Progenitor cell of endocrine pancreas (in vitro differentiated cells): ENCODE data around the gene CELF6. TPM values are rescaled to one million over a fixed set of nuclear protein-coding genes. Genes with fewer than 3 reads are reported as not detected.

Experiments used
- DNase-seq: peaks from one replicate; pipeline ENCODE4 v3.0.0; 2021; ENCODE audit warnings: low spot score; ENCODE audit not compliant: unreplicated experiment
- H3K27ac Mint-ChIP-seq: 2 replicates; pipeline ENCODE4 v1.8.0; 2021; ENCODE audit warnings: mild to moderate bottlenecking, moderate library complexity, mixed read lengths
- H3K27me3 Mint-ChIP-seq: 2 replicates; pipeline ENCODE4 v1.8.0; 2021; ENCODE audit warnings: mixed read lengths
- H3K36me3 Mint-ChIP-seq: 2 replicates; pipeline ENCODE4 v1.8.0; 2022; ENCODE audit warnings: mixed read lengths; ENCODE audit not compliant: insufficient read depth
- H3K4me1 Mint-ChIP-seq: 2 replicates; pipeline ENCODE4 v1.8.0; 2021; ENCODE audit warnings: low read depth, mixed read lengths
- H3K4me3 Mint-ChIP-seq: 2 replicates; pipeline ENCODE4 v1.8.0; 2021; ENCODE audit warnings: low read depth, mild to moderate bottlenecking, moderate library complexity, mixed read lengths
- H3K9me3 Mint-ChIP-seq: 2 replicates; pipeline ENCODE4 v1.8.0; 2021; ENCODE audit warnings: low read depth, mixed read lengths
- CTCF ChIP-seq: fragments of 200-600 bp; sonication (generic); IDR thresholded peaks from one replicate; pipeline ENCODE4 v1.5.0; 2021; ENCODE audit warnings: antibody characterized with exemption, mild to moderate bottlenecking; ENCODE audit not compliant: unreplicated experiment
- total RNA-seq: library from RNA; stranded (reverse); gene quantifications from 2 replicates; pipeline ENCODE4 v1.2.1, GENCODE V29; 2021

The CELF6 gene
- total RNA-seq, 1 donor from 2014 or later, result 1.4 TPM

GRCh38 chr15:72339777-72340177 lies 19.8 kb upstream of the CELF6 start:
- H3K27ac Mint-ChIP-seq, result no peak overlapping the region
- no peaks in the 10 kb centered on the region for H3K4me1 Mint-ChIP-seq
- H3K27me3 Mint-ChIP-seq, result no peaks in the 10 kb centered on the region
- H3K36me3 Mint-ChIP-seq, result no peaks in the 10 kb centered on the region
- no peak for DNase-seq
- no peak overlapping the region for H3K4me3 Mint-ChIP-seq
- TF ChIP-seq CTCF, result no peak
- H3K9me3 Mint-ChIP-seq, result no peaks in the 10 kb centered on the region

- H3K36me3 Mint-ChIP-seq, result no peaks in the 10 kb centered on the region
- no peaks in the 10 kb centered on the region for H3K27me3 Mint-ChIP-seq
- no peak for TF ChIP-seq CTCF
- no peaks in the 10 kb centered on the region for H3K4me1 Mint-ChIP-seq
- no peaks in the 10 kb centered on the region for H3K9me3 Mint-ChIP-seq
- no peak overlapping the region for H3K27ac Mint-ChIP-seq
- H3K4me3 Mint-ChIP-seq, result no peak overlapping the region
- DNase-seq, result no peak
Measured at GRCh38 chr15:72338617-72339321, 18.8 kb upstream of the CELF6 start.

- no peak for TF ChIP-seq CTCF
- Mint-ChIP-seq H3K36me3 (no peaks in the 10 kb centered on the region), H3K4me3 (no peak overlapping the region), H3K9me3 (no peaks in the 10 kb centered on the region), H3K27ac (no peak overlapping the region), H3K4me1 (no peaks in the 10 kb centered on the region), H3K27me3 (no peaks in the 10 kb centered on the region)
- no peak for DNase-seq
Measured at GRCh38 chr15:72338148-72338547, 18.2 kb upstream of the CELF6 start.

- H3K9me3 Mint-ChIP-seq, result no peaks in the 10 kb centered on the region
- TF ChIP-seq CTCF, result no peak
- no peaks in the 10 kb centered on the region for H3K36me3 Mint-ChIP-seq
- no peaks in the 10 kb centered on the region for H3K27me3 Mint-ChIP-seq
- no peak overlapping the region for H3K4me3 Mint-ChIP-seq
- DNase-seq, result no peak
- H3K4me1 Mint-ChIP-seq, result no peaks in the 10 kb centered on the region
- no peak overlapping the region for H3K27ac Mint-ChIP-seq
Measured at GRCh38 chr15:72334842-72335241, 14.9 kb upstream of the CELF6 start.

GRCh38 chr15:72331021-72331420 lies 11.1 kb upstream of the CELF6 start:
- no peak overlapping the region for H3K27ac Mint-ChIP-seq
- peaks cover 10% of the 10 kb centered on the region for H3K36me3 Mint-ChIP-seq
- no peaks in the 10 kb centered on the region for H3K4me1 Mint-ChIP-seq
- DNase-seq, result no peak
- H3K4me3 Mint-ChIP-seq, result no peak overlapping the region
- TF ChIP-seq CTCF, result no peak
- H3K27me3 Mint-ChIP-seq, result no peaks in the 10 kb centered on the region
- no peaks in the 10 kb centered on the region for H3K9me3 Mint-ChIP-seq
